Measurements from ENCODE around the gene CCT2. TPM values are rescaled to one million over a fixed set of nuclear protein-coding genes. Genes with fewer than 3 reads are reported as not detected.

CCT2 gene
- total and polyA plus RNA-seq, 2 donors (not counting 1 experiment from before 2014, with no cell fraction given): 174 to 178 TPM

- Histone ChIP-seq H3K9me3 (ENCODE audit: control insufficient read depth, insufficient read depth, low read depth, low read length) (no peaks in the 10 kb centered on the region), H3K4me2 (ENCODE audit: extremely low read depth, insufficient read depth, low read length) (no peak overlapping the region), H2AFZ (ENCODE audit: low read length) (no peak overlapping the region)
Measured at GRCh38 chr12:69620077-69620476, 34.8 kb downstream of the CCT2 start.

GRCh38 chr12:69620921-69621320 is 35.7 kb downstream of the CCT2 start:
- no peaks in the 10 kb centered on the region for H3K9me3 ChIP-seq (ENCODE audit: control insufficient read depth, insufficient read depth, low read depth, low read length)
- no peak overlapping the region for H3K27ac ChIP-seq (ENCODE audit: insufficient read depth, low read length)
- no peaks in the 10 kb centered on the region for H4K20me1 ChIP-seq (ENCODE audit: control insufficient read depth, extremely low read depth, insufficient read depth, low read length)
- no peaks in the 10 kb centered on the region for H3K36me3 ChIP-seq (ENCODE audit: control insufficient read depth, insufficient read depth, low read length)
- H3K4me1 ChIP-seq (ENCODE audit: control insufficient read depth, extremely low read depth, insufficient read depth, low read length): no peaks in the 10 kb centered on the region
- no peak overlapping the region for H2AFZ ChIP-seq (ENCODE audit: low read length)
- DNase-seq (ENCODE audit: low read depth in 2 of 2): no peak
- H3K9ac ChIP-seq (ENCODE audit: insufficient read depth, low read length): no peak overlapping the region
- TF ChIP-seq CTCF (conservative IDR thresholded peaks at IDR 0.05 in 1 of 2, IDR thresholded peaks at IDR 0.05 in 1 of 2; ENCODE audit: low read depth in 1 of 2, low read length in 2 of 2) (no peak), EZH2 (IDR thresholded peaks at IDR 0.05; ENCODE audit: low read length, missing control alignments) (no peak)
- no peak overlapping the region for H3K4me2 ChIP-seq (ENCODE audit: extremely low read depth, insufficient read depth, low read length)
- H3K27me3 ChIP-seq (ENCODE audit: control insufficient read depth, insufficient read depth, low read length): peaks cover 13% of the 10 kb centered on the region
- no peaks in the 10 kb centered on the region for H3K79me2 ChIP-seq (ENCODE audit: control insufficient read depth, insufficient read depth, low read length)
- no peak overlapping the region for H3K4me3 ChIP-seq (replicated peaks in 1 of 4; ENCODE audit: control extremely low read depth in 1 of 4, insufficient read depth in 1 of 4, low read depth in 3 of 4, low read length in 4 of 4)

More at GRCh38 chr12:69620077-69620476, 34.8 kb downstream of the CCT2 start:
- no peak for TF ChIP-seq EZH2 (IDR thresholded peaks at IDR 0.05; ENCODE audit: low read length, missing control alignments)
- no peak for TF ChIP-seq CTCF (conservative IDR thresholded peaks at IDR 0.05 in 1 of 2, IDR thresholded peaks at IDR 0.05 in 1 of 2; ENCODE audit: low read depth in 1 of 2, low read length in 2 of 2)
- Histone ChIP-seq H3K4me3 (replicated peaks in 1 of 4; ENCODE audit: control extremely low read depth in 1 of 4, insufficient read depth in 1 of 4, low read depth in 3 of 4, low read length in 4 of 4) (no peak overlapping the region), H3K36me3 (ENCODE audit: control insufficient read depth, insufficient read depth, low read length) (no peaks in the 10 kb centered on the region), H3K27ac (ENCODE audit: insufficient read depth, low read length) (no peak overlapping the region), H3K9ac (ENCODE audit: insufficient read depth, low read length) (no peak overlapping the region), H4K20me1 (ENCODE audit: control insufficient read depth, extremely low read depth, insufficient read depth, low read length) (no peaks in the 10 kb centered on the region), H3K4me1 (ENCODE audit: control insufficient read depth, extremely low read depth, insufficient read depth, low read length) (no peaks in the 10 kb centered on the region), H3K79me2 (ENCODE audit: control insufficient read depth, insufficient read depth, low read length) (no peaks in the 10 kb centered on the region), H3K27me3 (ENCODE audit: control insufficient read depth, insufficient read depth, low read length) (peaks cover 13% of the 10 kb centered on the region)
- no peak for DNase-seq (ENCODE audit: low read depth in 2 of 2)

GRCh38 chr12:69621551-69621950 is 36.3 kb downstream of the CCT2 start:
- no peak overlapping the region for H3K4me3 ChIP-seq (replicated peaks in 1 of 4; ENCODE audit: control extremely low read depth in 1 of 4, insufficient read depth in 1 of 4, low read depth in 3 of 4, low read length in 4 of 4)

More at GRCh38 chr12:69621551-69621950, 36.3 kb downstream of the CCT2 start:
- H3K36me3 ChIP-seq (ENCODE audit: control insufficient read depth, insufficient read depth, low read length): no peaks in the 10 kb centered on the region
- H4K20me1 ChIP-seq (ENCODE audit: control insufficient read depth, extremely low read depth, insufficient read depth, low read length): no peaks in the 10 kb centered on the region
- H2AFZ ChIP-seq (ENCODE audit: low read length): no peak overlapping the region
- DNase-seq (ENCODE audit: low read depth in 2 of 2): no peak
- no peak for TF ChIP-seq CTCF (conservative IDR thresholded peaks at IDR 0.05 in 1 of 2, IDR thresholded peaks at IDR 0.05 in 1 of 2; ENCODE audit: low read depth in 1 of 2, low read length in 2 of 2)
- no peak for TF ChIP-seq EZH2 (IDR thresholded peaks at IDR 0.05; ENCODE audit: low read length, missing control alignments)
- H3K79me2 ChIP-seq (ENCODE audit: control insufficient read depth, insufficient read depth, low read length): no peaks in the 10 kb centered on the region
- no peaks in the 10 kb centered on the region for H3K4me1 ChIP-seq (ENCODE audit: control insufficient read depth, extremely low read depth, insufficient read depth, low read length)
- H3K27ac ChIP-seq (ENCODE audit: insufficient read depth, low read length): no peak overlapping the region
- no peak overlapping the region for H3K9ac ChIP-seq (ENCODE audit: insufficient read depth, low read length)
- no peaks in the 10 kb centered on the region for H3K9me3 ChIP-seq (ENCODE audit: control insufficient read depth, insufficient read depth, low read depth, low read length)
- peaks cover 13% of the 10 kb centered on the region for H3K27me3 ChIP-seq (ENCODE audit: control insufficient read depth, insufficient read depth, low read length)
- no peak overlapping the region for H3K4me2 ChIP-seq (ENCODE audit: extremely low read depth, insufficient read depth, low read length)
